GM12878 (cell line): Measurements from ENCODE around the gene IFT122. TPM values are rescaled to one million over a fixed set of nuclear protein-coding genes. Genes with fewer than 3 reads are reported as not detected.

Experiments
- ATAC-seq: fragments of 200-7000 bp; cut with Tn5 transposase; 3 replicates; pipeline ENCODE4 v1.9.1; 2020; ENCODE audit warnings: mild to moderate bottlenecking, moderate library complexity
- BruUV-seq: library from RNA; stranded (reverse); fragments of 400-500 nt; replicated peaks from 2 replicates; lab custom pipeline; 2021; lab: Mats Ljungman, UMichigan
- CTCF ChIA-PET: fragments of 300-600 bp; sonication (Branson Sonifier 250); formaldehyde crosslinking; extraction: SDS; loops from one replicate; lab custom pipeline; 2021; ENCODE audit warnings: inconsistent platforms; lab: Yijun Ruan, JAX
- POLR2A ChIA-PET: fragments of 350-600 bp; formaldehyde crosslinking; extraction: SDS; loops from one replicate; lab custom pipeline; 2021; ENCODE audit warnings: inconsistent platforms; lab: Charles Lee
- RAD21 ChIA-PET: fragments of 300-600 bp; sonication (Branson Sonifier 250); formaldehyde crosslinking; loops from one replicate; lab custom pipeline; 2023; ENCODE audit warnings: antibody characterized with exemption; ENCODE audit not compliant: unreplicated experiment; lab: Charles Lee
- SMC1A ChIA-PET: fragments of 300-600 bp; sonication (Branson Sonifier 250); formaldehyde crosslinking; loops from one replicate; lab custom pipeline; 2023; ENCODE audit not compliant: unreplicated experiment, uncharacterized antibody; lab: Charles Lee
- DNase-seq: peaks from one replicate; pipeline ENCODE4 v3.0.0-alpha.2; 2011; ENCODE audit warnings: low read depth, low spot score
- FAIRE-seq: peaks from 3 replicates; lab custom pipeline; 2011; peaks lifted over from hg19 to GRCh38; lab: Jason Lieb, UNC
- H2AFZ ChIP-seq: 2 replicates; pipeline ENCODE4 v1.6.0; 2011; ENCODE audit warnings: low read depth, low read length, control low read depth; ENCODE audit not compliant: control insufficient read depth
- H3K27ac ChIP-seq: 2 replicates; pipeline ENCODE4 v1.5.1; 2011; ENCODE audit warnings: control low read depth; ENCODE audit not compliant: control insufficient read depth, insufficient read depth
- H3K27me3 ChIP-seq, 2 experiments: replicated peaks in 1 of 2; 2 replicates each; pipeline versions ENCODE4 v1.6.0 to v1.6.1; 2011; ENCODE audit warnings: low read length in 1 of 2; ENCODE audit not compliant: control insufficient read depth in 2 of 2, insufficient read depth in 2 of 2
- H3K36me3 ChIP-seq, 2 experiments: 2 replicates each; pipeline ENCODE4 v1.5.1; 2011; ENCODE audit warnings: low read length in 1 of 2; ENCODE audit not compliant: control insufficient read depth in 2 of 2, insufficient read depth in 2 of 2
- H3K4me1 ChIP-seq: 2 replicates; pipeline ENCODE4 v1.6.1; 2011; ENCODE audit warnings: mild to moderate bottlenecking, low read length, moderate library complexity, mixed read lengths; ENCODE audit not compliant: control insufficient read depth, insufficient read depth
- H3K4me2 ChIP-seq: 2 replicates; pipeline ENCODE4 v1.6.0; 2011; ENCODE audit warnings: control low read depth; ENCODE audit not compliant: control insufficient read depth, insufficient read depth
- H3K4me3 ChIP-seq: fragments of 200-600 bp; sonication (generic); 2 replicates; pipeline ENCODE4 v1.5.1; 2016
- H3K79me2 ChIP-seq: 2 replicates; pipeline ENCODE4 v1.6.0; 2011; ENCODE audit warnings: low read length; ENCODE audit not compliant: control insufficient read depth, insufficient read depth
- H3K9ac ChIP-seq: 2 replicates; pipeline ENCODE4 v1.8.0; 2011; ENCODE audit warnings: low read length, control low read depth, mixed read lengths; ENCODE audit not compliant: control insufficient read depth, insufficient read depth
- H3K9me3 ChIP-seq: replicated peaks from 3 replicates; pipeline ENCODE4 v1.5.1; 2011; ENCODE audit warnings: mild to moderate bottlenecking, low read length; ENCODE audit not compliant: control insufficient read depth, insufficient read depth
- H4K20me1 ChIP-seq: 2 replicates; pipeline ENCODE4 v1.6.0; 2011; ENCODE audit not compliant: control insufficient read depth, insufficient read depth
- ASH2L ChIP-seq: fragments of 300-600, 200-600 bp; sonication (generic); IDR thresholded peaks from 2 replicates; pipeline ENCODE4 v1.6.1; 2017; ENCODE audit warnings: low read depth, mild to moderate bottlenecking, borderline replicate concordance
- ATF3 ChIP-seq: IDR thresholded peaks from 2 replicates; pipeline ENCODE4 v1.6.1; 2011; ENCODE audit warnings: low read depth, mild to moderate bottlenecking, low read length, moderate library complexity, borderline replicate concordance; ENCODE audit errors: extremely low read depth
- ATF7 ChIP-seq: fragments of 450-650 bp; IDR thresholded peaks from 2 replicates; pipeline ENCODE4 v1.6.1; 2016; ENCODE audit warnings: low read depth, mild to moderate bottlenecking
- CBFB ChIP-seq: IDR thresholded peaks from 2 replicates; pipeline ENCODE4 v1.6.1; 2016; ENCODE audit warnings: antibody characterized with exemption, low read depth
- CREB1 ChIP-seq: IDR thresholded peaks from 2 replicates; pipeline ENCODE4 v1.6.1; 2012; ENCODE audit warnings: low read depth, mild to moderate bottlenecking, inconsistent platforms
- EED ChIP-seq: sonication (generic); IDR thresholded peaks from 2 replicates; pipeline ENCODE4 v1.6.1; 2016; ENCODE audit warnings: antibody characterized with exemption, low read depth
- GATAD2B ChIP-seq: fragments of 450-650 bp; conservative IDR thresholded peaks from 2 replicates; pipeline ENCODE4 v1.6.1; 2017; ENCODE audit warnings: low read depth, mild to moderate bottlenecking, moderate library complexity
- JUNB ChIP-seq: IDR thresholded peaks from 2 replicates; pipeline ENCODE4 v1.6.1; 2016; ENCODE audit warnings: antibody characterized with exemption, mild to moderate bottlenecking
- NKRF ChIP-seq: fragments of 450-650 bp; conservative IDR thresholded peaks from 2 replicates; pipeline ENCODE4 v1.6.1; 2017; ENCODE audit warnings: mild to moderate bottlenecking, moderate library complexity
- NR2F1 ChIP-seq: fragments of 450-650 bp; conservative IDR thresholded peaks from 2 replicates; pipeline ENCODE4 v1.6.1; 2017; ENCODE audit warnings: mild to moderate bottlenecking
- SIX5 ChIP-seq: IDR thresholded peaks from 2 replicates; pipeline ENCODE4 v1.6.1; 2011; ENCODE audit warnings: mild to moderate bottlenecking, low read depth, low read length, moderate library complexity; ENCODE audit not compliant: severe bottlenecking
- SMARCA5 ChIP-seq: fragments of 450-650 bp; IDR thresholded peaks from 2 replicates; pipeline ENCODE4 v1.6.1; 2017; ENCODE audit warnings: mild to moderate bottlenecking
- SP1 ChIP-seq: IDR thresholded peaks from one replicate; pipeline ENCODE4 v1.6.1; 2011; ENCODE audit warnings: low read depth, low read length
- SREBF2 ChIP-seq: IDR thresholded peaks from 2 replicates; pipeline ENCODE4 v1.6.1; 2012; ENCODE audit warnings: mild to moderate bottlenecking, low read length
- TARDBP ChIP-seq: IDR thresholded peaks from 2 replicates; pipeline ENCODE4 v1.6.1; 2016; ENCODE audit warnings: borderline replicate concordance
- WGBS: methylation state at CpG from one replicate; pipeline ENCODE4 v1.1.6; 2016; ENCODE audit warnings: low lambda C conversion rate; ENCODE audit not compliant: insufficient replicate concordance, insufficient coverage; ENCODE audit errors: missing lambda C conversion rate; 5-methylcytosine and 5-hydroxymethylcytosine counted together
- in situ Hi-C: fragments of 300-500 bp; cut with MboI; formaldehyde crosslinking; loops from 9 replicates; pipeline ENCODE4 v1.14.3; 2018; ENCODE audit warnings: mixed read lengths
- intact Hi-C: fragments of 100-400 bp; cut with micrococcal nuclease; formaldehyde crosslinking; loops from one replicate; pipeline ENCODE4 v1.14.2; 2022; ENCODE audit not compliant: unreplicated experiment
- polyA plus RNA-seq, 11 experiments: library from polyadenylated mRNA; depleted of rRNA in 4 of 11; unstranded in 6 of 11; stranded (reverse) in 5 of 11; fragments of >200 nt; fragmentation: Nextera tagmentation in 4 of 11; fragmentation: Illumina TruSeq in 1 of 11; extraction: Ambion mirVana in 4 of 11; extraction: Trizol in 1 of 11; gene quantifications; 1 replicate in 1 of 11; 2 replicates in 10 of 11; pipeline versions ENCODE4 v1.2.1 to v1.2.3, GENCODE V29; 2011 to 2016; ENCODE audit warnings: inconsistent platforms in 2 of 11, missing spikeins in 2 of 11, low read depth in 1 of 11
- total RNA-seq, 4 experiments: library from RNA; depleted of rRNA in 3 of 4; stranded (reverse); fragments of >200 nt in 3 of 4; fragmentation: Illumina TruSeq in 1 of 4; extraction: Trizol in 1 of 4; gene quantifications; 2 replicates each; pipeline versions ENCODE4 v1.2.1 to v1.2.3, GENCODE V29; 2013 to 2021
- TF ChIP-seq, protein P1 (sequence below): IDR thresholded peaks from 2 replicates; pipeline ENCODE4 v1.6.1; 2012; ENCODE audit warnings: low read depth, low read length, improper control_type of control experiment

Gene IFT122
- total and polyA plus RNA-seq, 10 of the 15 experiments (the other 5 are each of a cell fraction or from before 2014, with no cell fraction given) = 1.8 to 19.2 (median 8.4) TPM

DNA sequence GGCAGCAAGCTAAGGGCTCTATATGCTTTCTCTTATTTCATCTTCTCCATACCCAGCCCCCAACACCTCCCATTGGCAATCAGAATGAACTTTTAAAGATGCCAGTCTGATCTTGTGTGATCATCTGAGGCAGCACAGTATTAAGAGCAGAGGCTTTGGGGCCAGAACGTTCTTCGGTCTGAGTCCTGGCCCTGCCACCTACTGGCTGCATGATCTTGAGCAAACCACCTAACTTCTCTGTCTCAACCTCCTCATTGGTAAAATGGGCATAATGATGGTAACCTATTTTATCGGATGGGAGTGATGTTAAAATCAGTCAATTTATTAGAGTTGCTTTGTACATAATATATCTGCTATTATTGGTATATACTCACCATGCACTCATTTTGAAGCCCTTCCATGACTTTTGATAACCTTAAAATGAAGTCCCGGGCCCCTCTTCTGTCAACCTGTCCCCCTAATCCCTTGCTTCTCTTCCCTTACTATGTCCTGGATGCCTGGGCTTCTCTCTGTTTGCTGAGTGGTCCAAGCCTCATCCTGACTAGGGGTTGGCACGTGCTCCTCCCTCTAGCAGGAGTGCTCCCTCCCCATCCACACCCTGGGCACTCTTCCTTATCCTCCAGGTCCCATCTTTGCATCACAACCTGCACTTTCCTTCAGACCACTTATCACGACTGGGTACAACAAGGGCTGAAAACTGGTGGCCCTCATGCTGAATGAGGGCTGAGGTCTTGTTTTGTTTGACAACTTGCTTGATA is 17.9 kb upstream of the IFT122 start:
- BruUV-seq = no TSS peak
- no peaks in the 10 kb centered on the region for H3K27me3 ChIP-seq
- H2AFZ ChIP-seq = no peak overlapping the region
- no peak for ATAC-seq
- intact Hi-C loops = no loop called here
- POLR2A ChIA-PET = interaction anchor here (0.6 to 2.1 kb wide), 5 partner anchors 8 to 16 kb away, joined by 3 to 14 read pairs (median 4); no protein-coding TSS in a partner anchor
- WGBS = 61% methylated on average over 6 of the region's 6 CpGs
- H3K36me3 ChIP-seq = no peaks in the 10 kb centered on the region
- in situ Hi-C loops = no loop called here
- H3K27ac ChIP-seq = no peak overlapping the region
- RAD21 ChIA-PET = interaction anchor here (0.9 to 2.2 kb wide), 6 partner anchors 8 to 39 kb away, joined by 3 to 15 read pairs (median 3); no protein-coding TSS in a partner anchor
- CTCF ChIA-PET = interaction anchor here (0.7 to 1.9 kb wide), 5 partner anchors 8 to 39 kb away, joined by 3 to 29 read pairs (median 6); no protein-coding TSS in a partner anchor
- H3K4me3 ChIP-seq = no peak overlapping the region
- H3K4me2 ChIP-seq = no peak overlapping the region
- no peak for TF ChIP-seq JUNB
- TF ChIP-seq SMARCA5 = no peak
- TF ChIP-seq SP1 = no peak
- TF ChIP-seq SIX5 = no peak
- no peak for TF ChIP-seq TARDBP
- TF ChIP-seq ASH2L = no peak
- TF ChIP-seq CREB1 = no peak
- no peak for TF ChIP-seq SREBF2
- no peak for TF ChIP-seq GATAD2B
- TF ChIP-seq ATF3 = no peak
- TF ChIP-seq EED = no peak
- TF ChIP-seq CBFB = no peak
- TF ChIP-seq, protein P1, sequence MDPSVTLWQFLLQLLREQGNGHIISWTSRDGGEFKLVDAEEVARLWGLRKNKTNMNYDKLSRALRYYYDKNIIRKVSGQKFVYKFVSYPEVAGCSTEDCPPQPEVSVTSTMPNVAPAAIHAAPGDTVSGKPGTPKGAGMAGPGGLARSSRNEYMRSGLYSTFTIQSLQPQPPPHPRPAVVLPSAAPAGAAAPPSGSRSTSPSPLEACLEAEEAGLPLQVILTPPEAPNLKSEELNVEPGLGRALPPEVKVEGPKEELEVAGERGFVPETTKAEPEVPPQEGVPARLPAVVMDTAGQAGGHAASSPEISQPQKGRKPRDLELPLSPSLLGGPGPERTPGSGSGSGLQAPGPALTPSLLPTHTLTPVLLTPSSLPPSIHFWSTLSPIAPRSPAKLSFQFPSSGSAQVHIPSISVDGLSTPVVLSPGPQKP = no peak
- TF ChIP-seq ATF7 = no peak
- TF ChIP-seq NKRF = no peak
- no peak for TF ChIP-seq NR2F1
- TF ChIP-seq, all 136 proteins: peak for 0
- Histone ChIP-seq H3K4me1 (peaks cover 19% of the 10 kb centered on the region), H3K79me2 (no peaks in the 10 kb centered on the region), H3K9me3 (peaks cover 2% of the 10 kb centered on the region; the same call in 2 of the 3 replicates), H4K20me1 (no peaks in the 10 kb centered on the region), H3K9ac (no peak overlapping the region)
- SMC1A ChIA-PET = interaction anchor here (0.8 to 2.2 kb wide), 10 partner anchors 9 to 410 kb away, joined by 3 to 19 read pairs (median 6); no protein-coding TSS in a partner anchor
- DNase-seq (no peak), FAIRE-seq (no peak)
